Measurements from ENCODE around the gene PSMB2. TPM values are rescaled to one million over a fixed set of nuclear protein-coding genes. Genes with fewer than 3 reads are reported as not detected.
A peak's percentile ranks its signal among the peaks of the same experiment; 100 is the strongest.

Gene PSMB2
- total RNA-seq, 1 experiment from 2014 or later, result 86.0 TPM

DNA sequence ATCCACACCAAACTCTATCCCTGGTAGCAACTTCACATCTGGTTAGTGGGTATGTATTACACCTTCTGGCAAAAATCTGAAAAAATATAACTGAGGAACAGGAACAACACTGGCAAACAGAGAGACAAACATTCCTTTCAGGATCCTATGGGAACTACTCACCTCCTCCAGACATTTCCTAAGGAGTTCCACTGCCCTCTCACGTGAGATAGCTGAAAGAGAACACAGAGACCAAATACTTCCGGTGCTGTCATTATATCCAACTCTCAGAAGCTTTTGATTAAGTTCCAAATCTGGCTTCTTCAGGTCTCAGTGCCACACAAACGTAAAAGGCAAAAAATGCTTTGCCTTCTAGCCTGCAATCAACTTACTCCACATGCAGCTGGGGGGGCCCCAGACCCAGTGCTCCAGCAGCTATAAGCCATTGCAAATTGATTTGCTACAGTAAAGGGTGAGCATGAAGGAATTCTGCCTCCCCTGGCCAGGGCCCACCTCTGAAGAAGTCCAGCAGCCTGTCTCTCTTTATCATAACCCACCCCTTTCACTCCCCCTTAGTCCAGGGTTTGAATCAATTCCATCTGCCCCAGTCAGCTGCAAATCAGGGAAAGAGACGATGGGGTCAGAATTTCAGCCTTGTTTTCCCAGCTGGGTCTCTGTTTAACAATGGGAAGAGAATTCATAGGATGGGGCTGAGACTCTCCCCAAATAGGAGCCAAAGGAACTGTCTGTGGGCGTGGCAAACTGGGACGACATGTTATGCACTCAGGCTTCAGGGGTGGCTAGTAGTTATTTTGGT, 36.1 kb downstream of the PSMB2 start:
- Histone ChIP-seq H3K79me2 (ENCODE audit: insufficient read depth, low read length) (no peaks in the 10 kb centered on the region), H3T11ph (ENCODE audit: low read length) (no peak overlapping the region), H3K14ac (ENCODE audit: insufficient read depth, low read length) (no peak overlapping the region), H3K23ac (ENCODE audit: insufficient read length, low read depth, low read length) (no peak overlapping the region), H4K91ac (ENCODE audit: insufficient read length, low read depth, low read length) (no peak overlapping the region), H2AK5ac (ENCODE audit: insufficient read length, low read length) (no peak overlapping the region), H3K27ac (ENCODE audit: insufficient read length, low read depth, low read length) (no peak overlapping the region), H2BK20ac (ENCODE audit: low read depth, low read length, poor library complexity, severe bottlenecking) (no peak overlapping the region), H3K18ac (ENCODE audit: insufficient read length, low read depth, low read length) (no peak overlapping the region), H3K79me1 (ENCODE audit: insufficient read depth, low read depth, low read length, poor library complexity, severe bottlenecking) (no peaks in the 10 kb centered on the region), H4K20me1 (ENCODE audit: control insufficient read depth, insufficient read depth, insufficient read length) (no peaks in the 10 kb centered on the region), H4K8ac (replicated peaks; ENCODE audit: insufficient read length, low read depth, low read length) (no peak overlapping the region), H2BK120ac (ENCODE audit: low read depth, low read length, poor library complexity, severe bottlenecking) (no peak overlapping the region), H2BK12ac (ENCODE audit: insufficient read length, low read depth, low read length) (no peak overlapping the region), H3K9ac (ENCODE audit: extremely low read depth, insufficient read length, low read length) (no peak overlapping the region), H4K5ac (ENCODE audit: insufficient read length, low read depth, low read length) (no peak overlapping the region), H3K27me3 (ENCODE audit: insufficient read depth, low read length) (no peaks in the 10 kb centered on the region), H3K9me3 (ENCODE audit: control insufficient read depth, low read depth, low read length) (no peaks in the 10 kb centered on the region), H3K23me2 (ENCODE audit: insufficient read length, low read depth, low read length, poor library complexity, severe bottlenecking) (no peaks in the 10 kb centered on the region), H3K4ac (ENCODE audit: low read depth, low read length) (no peak overlapping the region), H2BK5ac (ENCODE audit: insufficient read length, low read length) (no peak overlapping the region), H3K56ac (ENCODE audit: insufficient read length, low read depth, low read length) (no peak overlapping the region), H2BK15ac (ENCODE audit: low read depth, low read length) (no peak overlapping the region), H3K4me2 (ENCODE audit: insufficient read depth, insufficient read length, low read length) (no peak overlapping the region), H3K4me1 (ENCODE audit: insufficient read depth, low read length) (no peaks in the 10 kb centered on the region), H2AFZ (ENCODE audit: low read length) (no peak overlapping the region)
- Mint-ChIP-seq H3K4me1 (peaks cover 0 to 10% of the 10 kb centered on the region in 2 experiments; a peak in 2 of 4 replicates), H3K27me3 (ENCODE audit: low read depth) (no peaks in the 10 kb centered on the region), H3K27ac (peak overlapping the region in 2 of 3 experiments; percentile 4 to 56; a peak in 2 of 7 replicates), H3K4me3 (no peak overlapping the region), H3K36me3 (ENCODE audit: insufficient read depth in 1 of 3, low read depth in 3 of 3) (peaks cover 30 to 73% (median 59%) of the 10 kb centered on the region in 3 experiments), H3K9me3 (no peaks in the 10 kb centered on the region)
- no peak for DNase-seq
- no CpG with 5 or more reads among the region's 6 CpGs for WGBS (ENCODE audit: extremely low coverage, insufficient read length, low lambda C conversion rate)
- TF ChIP-seq, protein P1, sequence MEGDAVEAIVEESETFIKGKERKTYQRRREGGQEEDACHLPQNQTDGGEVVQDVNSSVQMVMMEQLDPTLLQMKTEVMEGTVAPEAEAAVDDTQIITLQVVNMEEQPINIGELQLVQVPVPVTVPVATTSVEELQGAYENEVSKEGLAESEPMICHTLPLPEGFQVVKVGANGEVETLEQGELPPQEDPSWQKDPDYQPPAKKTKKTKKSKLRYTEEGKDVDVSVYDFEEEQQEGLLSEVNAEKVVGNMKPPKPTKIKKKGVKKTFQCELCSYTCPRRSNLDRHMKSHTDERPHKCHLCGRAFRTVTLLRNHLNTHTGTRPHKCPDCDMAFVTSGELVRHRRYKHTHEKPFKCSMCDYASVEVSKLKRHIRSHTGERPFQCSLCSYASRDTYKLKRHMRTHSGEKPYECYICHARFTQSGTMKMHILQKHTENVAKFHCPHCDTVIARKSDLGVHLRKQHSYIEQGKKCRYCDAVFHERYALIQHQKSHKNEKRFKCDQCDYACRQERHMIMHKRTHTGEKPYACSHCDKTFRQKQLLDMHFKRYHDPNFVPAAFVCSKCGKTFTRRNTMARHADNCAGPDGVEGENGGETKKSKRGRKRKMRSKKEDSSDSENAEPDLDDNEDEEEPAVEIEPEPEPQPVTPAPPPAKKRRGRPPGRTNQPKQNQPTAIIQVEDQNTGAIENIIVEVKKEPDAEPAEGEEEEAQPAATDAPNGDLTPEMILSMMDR (conservative IDR thresholded peaks at IDR 0.05), result no peak

Measured in H9 (cell line).